H1 (cell line): ENCODE results near the gene ZNF555. TPM values are rescaled to one million over a fixed set of nuclear protein-coding genes. Genes with fewer than 3 reads are reported as not detected.

Source experiments
- BRCA1 ChIP-seq: IDR thresholded peaks from 2 replicates; pipeline ENCODE4 v1.6.1; 2012; ENCODE audit warnings: low read depth, low read length, improper control_type of control experiment
- RAD21 ChIP-seq, 2 experiments: IDR thresholded peaks in 1 of 2; conservative IDR thresholded peaks in 1 of 2; 2 replicates each; pipeline ENCODE4 v1.6.1; 2011; ENCODE audit warnings: low read depth in 2 of 2, low read length in 2 of 2, improper control_type of control experiment in 1 of 2, inconsistent platforms in 1 of 2, mild to moderate bottlenecking in 1 of 2, moderate library complexity in 1 of 2
- TCF12 ChIP-seq: IDR thresholded peaks from 2 replicates; pipeline ENCODE4 v1.6.1; 2011; ENCODE audit warnings: low read depth, mild to moderate bottlenecking, low read length
- polyA plus RNA-seq, 7 experiments: library from polyadenylated mRNA; depleted of rRNA in 3 of 7; stranded (reverse) in 5 of 7; unstranded in 2 of 7; fragments of >200 nt in 5 of 7; fragments of 200-250 nt in 2 of 7; gene quantifications; 1 replicate in 5 of 7; 2 replicates in 1 of 7; 4 replicates in 1 of 7; pipeline versions ENCODE4 v1.2.1 to v1.2.3, GENCODE V29; 2011 to 2013; ENCODE audit warnings: missing spikeins in 2 of 7, mixed read lengths in 2 of 7
- total RNA-seq: library from RNA; stranded (reverse); fragmentation: NEBNext Ultra II Directional; extraction: Animal tissue kit (Norgen Biotek cat#: 25700); gene quantifications from 2 replicates; pipeline ENCODE4 v1.2.1, GENCODE V29; 2021

ZNF555 gene
- total and polyA plus RNA-seq, 2 of the 8 experiments (the other 6 are each of a cell fraction or from before 2014, with no cell fraction given), result 1.6 to 5.7 TPM

DNA sequence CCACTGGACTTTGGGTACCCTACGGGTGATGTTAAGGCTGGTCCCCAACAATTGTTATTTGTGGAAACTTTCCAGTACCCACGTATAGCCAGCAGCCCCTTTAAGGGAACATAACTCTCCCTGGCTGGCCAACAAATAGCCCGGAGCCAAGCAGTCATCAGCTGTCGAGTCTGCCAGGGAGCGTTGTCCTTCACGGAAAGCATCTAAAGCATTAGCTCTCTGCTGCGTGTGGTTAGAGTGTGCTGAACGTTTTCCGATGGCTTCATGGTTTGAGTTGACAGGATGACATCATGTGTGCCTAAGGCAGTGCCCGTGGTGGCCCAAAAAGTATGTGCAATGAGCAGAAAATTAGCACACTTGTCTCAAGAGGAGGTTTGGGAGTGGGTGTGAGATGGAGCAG is 22.5 kb downstream of the ZNF555 start (continued):
- TF ChIP-seq RAD21 (IDR thresholded peaks at IDR 0.05 in 1 of 2, conservative IDR thresholded peaks at IDR 0.05 in 1 of 2; ENCODE audit: low read depth in 2 of 2, low read length in 2 of 2) (no peak), BRCA1 (no peak), TCF12 (no peak)
